GM21360 (cell line): ENCODE results near the gene CEP68.
"Not testable (repeated sequence)": the region's sequence is repeated elsewhere in the genome, so short reads cannot be mapped to it uniquely, and the experiment has no call there.

Experiments
- ATAC-seq: cut with Tn5 transposase; IDR thresholded peaks from one replicate; pipeline ENCODE4 v1.9.1; 2021; ENCODE audit warnings: mild to moderate bottlenecking, moderate library complexity; ENCODE audit not compliant: unreplicated experiment

The CEP68 gene

DNA sequence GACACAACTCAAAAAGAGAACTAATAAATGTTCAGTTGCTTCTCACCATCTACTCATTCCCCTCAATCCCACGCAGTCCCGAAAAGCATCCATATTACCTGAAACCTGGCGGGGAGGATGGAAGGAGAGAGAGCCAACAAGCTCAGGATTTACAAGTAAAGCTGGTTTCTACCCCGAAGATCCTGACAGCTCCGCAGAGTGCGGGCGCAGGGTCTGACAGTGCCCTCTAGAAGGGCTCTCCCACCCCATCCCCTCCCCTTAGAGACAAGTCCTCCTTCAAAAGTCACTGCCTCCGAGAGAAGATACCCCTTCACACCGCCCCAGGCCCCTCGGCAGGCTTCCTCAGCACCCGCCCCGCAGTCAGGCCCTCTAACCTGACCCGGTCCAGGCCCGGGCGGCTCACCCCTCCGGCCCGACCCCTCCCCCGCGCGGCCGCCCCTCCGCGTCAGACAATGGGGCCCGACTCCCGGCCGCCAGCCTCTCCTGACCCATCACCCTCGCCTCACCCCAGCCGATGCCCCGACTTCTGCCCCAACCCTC is 73.1 kb downstream of the CEP68 start:
- no peak for ATAC-seq

- peak; percentile 94 for ATAC-seq
Observed at GRCh38 chr2:65129826-65130663, 73.8 kb downstream of the CEP68 start, which contains the start of gene RAB1A. TSS of gene RAB1A (minus strand) at chr2:65130106. CDS start at chr2:65129915, 191 bp downstream.

- ATAC-seq, result peak; percentile 17
Observed at GRCh38 chr2:65130664-65131175, 74.5 kb downstream of the CEP68 start.

DNA sequence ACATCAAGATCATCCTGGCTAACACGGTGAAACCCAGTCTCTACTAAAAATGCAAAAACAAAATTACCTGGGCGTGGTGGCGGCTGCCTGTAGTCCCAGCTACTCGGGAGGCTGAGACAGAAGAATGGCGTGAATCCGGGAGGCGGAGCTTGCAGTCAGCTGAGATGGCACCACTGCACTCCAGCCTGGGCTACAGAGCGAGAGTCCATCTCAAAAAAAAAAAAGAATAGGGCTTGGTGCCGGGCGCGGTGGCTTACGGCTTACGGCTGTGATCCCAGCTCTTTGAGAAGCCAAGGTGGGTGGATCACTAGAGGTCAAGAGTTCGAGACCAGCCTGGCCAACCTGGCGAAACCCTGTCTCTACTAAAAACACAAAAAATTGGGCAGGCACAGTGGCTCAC is 76.7 kb downstream of the CEP68 start:
- not testable (repeated sequence) for ATAC-seq

DNA sequence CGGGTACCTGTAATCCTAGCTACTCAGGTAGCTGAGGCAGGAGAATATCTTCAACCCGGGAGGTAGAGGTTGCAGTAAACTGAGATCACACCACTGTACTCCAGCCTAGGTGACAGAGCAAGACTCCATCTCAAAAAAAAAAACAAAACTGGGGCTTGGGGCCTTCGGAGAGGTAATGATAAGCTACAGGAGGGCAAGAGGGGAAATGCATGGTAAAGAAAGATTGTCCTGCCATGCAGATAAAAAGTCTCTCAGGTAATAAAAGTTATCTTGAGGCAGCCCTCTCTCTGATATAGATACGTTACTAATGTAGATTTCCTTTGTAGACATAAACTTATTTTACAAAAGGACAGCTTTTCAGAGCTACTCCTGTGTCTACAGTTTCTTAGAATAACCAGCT is 77.4 kb downstream of the CEP68 start:
- no peak for ATAC-seq

- ATAC-seq, result no peak
Observed at GRCh38 chr2:65134158-65134557, 77.9 kb downstream of the CEP68 start.

- no peak for ATAC-seq
Observed at GRCh38 chr2:65136253-65136652, 80.0 kb downstream of the CEP68 start.
